Neural crest cell (in vitro differentiated cells): ENCODE results near the gene SRGAP3. TPM values are rescaled to one million over a fixed set of nuclear protein-coding genes. Genes with fewer than 3 reads are reported as not detected.
A peak's percentile ranks its signal among the peaks of the same experiment; 100 is the strongest.

Experiments used
- DNase-seq: peaks from one replicate; pipeline ENCODE4 v3.0.0; 2021; ENCODE audit warnings: low read depth, mixed read lengths, low spot score
- H3K27ac Mint-ChIP-seq: one replicate; pipeline ENCODE4 v1.8.0; 2021; ENCODE audit warnings: mild to moderate bottlenecking, mixed read lengths; ENCODE audit not compliant: unreplicated experiment
- H3K27me3 Mint-ChIP-seq: 2 replicates; pipeline ENCODE4 v1.8.0; 2021; ENCODE audit warnings: low read depth, mild to moderate bottlenecking, mixed read lengths
- H3K36me3 Mint-ChIP-seq: 2 replicates; pipeline ENCODE4 v1.8.0; 2021; ENCODE audit warnings: low read depth, mild to moderate bottlenecking, mixed read lengths
- H3K4me1 Mint-ChIP-seq: 2 replicates; pipeline ENCODE4 v1.8.0; 2021; ENCODE audit warnings: mixed read lengths
- H3K4me3 Mint-ChIP-seq: one replicate; pipeline ENCODE4 v1.8.0; 2021; ENCODE audit warnings: mild to moderate bottlenecking, mixed read lengths
- H3K9me3 Mint-ChIP-seq: 2 replicates; pipeline ENCODE4 v1.8.0; 2021; ENCODE audit warnings: mixed read lengths
- total RNA-seq: library from RNA; stranded (reverse); gene quantifications from 2 replicates; pipeline ENCODE4 v1.2.1, GENCODE V29; 2021
- TF ChIP-seq, protein P1 (sequence below): fragments of 200-600 bp; sonication (generic); conservative IDR thresholded peaks from 2 replicates; pipeline ENCODE4 v1.5.0; 2021; ENCODE audit warnings: antibody characterized with exemption, mild to moderate bottlenecking

Gene SRGAP3
- total RNA-seq, 1 donor from 2014 or later, result 58.4 TPM

DNA sequence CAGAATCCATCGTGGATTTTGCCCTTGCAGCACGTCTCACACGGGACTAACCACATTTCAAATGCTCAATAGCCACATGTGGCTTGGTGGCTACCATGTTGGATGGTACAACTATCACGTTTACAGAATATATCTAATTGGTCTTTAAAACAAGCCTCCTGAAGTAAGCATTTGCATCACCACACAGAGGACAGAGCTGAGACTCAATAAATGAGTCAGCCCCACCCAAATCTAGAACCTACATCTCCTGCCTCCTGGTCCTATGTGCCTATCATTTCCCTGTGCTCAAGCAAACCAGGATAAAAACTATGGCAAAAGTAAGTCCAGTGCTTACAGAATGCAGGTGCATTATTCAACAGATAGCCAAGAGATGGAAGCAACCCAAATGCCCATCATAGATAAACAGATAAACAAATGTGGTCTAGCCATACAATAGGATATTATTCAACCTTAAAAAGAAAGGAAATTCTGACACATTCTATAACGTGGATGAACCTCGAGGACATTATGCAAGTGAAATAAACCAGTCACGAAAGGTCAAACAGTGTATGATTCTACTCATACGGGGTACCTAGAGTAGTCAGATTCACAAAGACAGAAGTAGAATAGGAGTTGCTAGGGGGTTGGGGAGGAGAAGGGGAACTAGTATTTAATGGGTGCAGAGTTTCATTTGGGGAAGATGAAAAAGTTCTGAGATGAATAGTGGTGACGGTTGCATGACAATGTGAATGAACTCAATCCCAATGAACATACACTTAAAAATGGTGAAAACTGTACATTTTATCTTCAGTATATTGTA is 43.9 kb downstream of the SRGAP3 start:
- peaks cover 68% of the 10 kb centered on the region for H3K4me1 Mint-ChIP-seq
- H3K4me3 Mint-ChIP-seq, result peak overlapping the region; percentile 1
- H3K27ac Mint-ChIP-seq, result peak overlapping the region; percentile 73

DNA sequence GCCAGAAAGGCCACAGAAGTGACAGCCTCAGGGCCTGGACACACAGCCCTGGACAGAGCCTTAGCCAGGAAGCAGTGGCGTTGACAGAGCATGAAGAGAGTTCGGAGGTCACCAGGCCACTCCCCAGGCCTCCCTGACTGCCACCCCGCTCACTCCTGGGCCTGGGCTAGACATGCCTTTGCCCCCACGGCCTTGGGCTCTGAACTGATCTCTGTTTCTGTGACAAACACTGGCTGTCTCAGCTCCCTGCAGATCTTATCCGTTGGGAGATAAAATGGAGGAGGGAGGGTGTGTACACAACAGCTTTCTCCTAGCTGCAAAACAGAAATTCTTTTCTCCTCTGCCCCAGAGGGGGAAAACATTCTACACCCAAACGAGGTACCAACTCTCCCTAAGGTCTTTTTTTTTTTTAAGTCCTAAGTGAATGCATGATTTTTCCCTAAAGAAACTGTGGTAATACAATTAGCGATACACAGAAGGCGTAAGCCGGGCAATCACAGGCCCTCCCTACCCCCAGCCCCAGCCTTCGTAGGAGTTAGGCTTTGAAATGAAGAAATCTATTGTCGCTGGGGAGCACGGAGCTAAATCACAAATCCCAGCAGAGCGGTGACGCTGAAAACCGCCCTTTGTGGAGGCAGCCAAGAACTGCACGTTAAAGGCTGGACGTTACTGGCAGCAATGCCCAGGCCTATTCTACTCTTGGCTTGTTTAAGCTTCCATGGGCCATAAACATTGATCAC is 45.0 kb downstream of the SRGAP3 start:
- Mint-ChIP-seq H3K27me3 (no peaks in the 10 kb centered on the region), H3K9me3 (no peaks in the 10 kb centered on the region), H3K36me3 (no peaks in the 10 kb centered on the region), H3K4me3 (peak overlapping the region; percentile 79), H3K27ac (peak overlapping the region; percentile 97), H3K4me1 (peaks cover 80% of the 10 kb centered on the region)
- peak; percentile 55 for DNase-seq
- TF ChIP-seq, protein P1, sequence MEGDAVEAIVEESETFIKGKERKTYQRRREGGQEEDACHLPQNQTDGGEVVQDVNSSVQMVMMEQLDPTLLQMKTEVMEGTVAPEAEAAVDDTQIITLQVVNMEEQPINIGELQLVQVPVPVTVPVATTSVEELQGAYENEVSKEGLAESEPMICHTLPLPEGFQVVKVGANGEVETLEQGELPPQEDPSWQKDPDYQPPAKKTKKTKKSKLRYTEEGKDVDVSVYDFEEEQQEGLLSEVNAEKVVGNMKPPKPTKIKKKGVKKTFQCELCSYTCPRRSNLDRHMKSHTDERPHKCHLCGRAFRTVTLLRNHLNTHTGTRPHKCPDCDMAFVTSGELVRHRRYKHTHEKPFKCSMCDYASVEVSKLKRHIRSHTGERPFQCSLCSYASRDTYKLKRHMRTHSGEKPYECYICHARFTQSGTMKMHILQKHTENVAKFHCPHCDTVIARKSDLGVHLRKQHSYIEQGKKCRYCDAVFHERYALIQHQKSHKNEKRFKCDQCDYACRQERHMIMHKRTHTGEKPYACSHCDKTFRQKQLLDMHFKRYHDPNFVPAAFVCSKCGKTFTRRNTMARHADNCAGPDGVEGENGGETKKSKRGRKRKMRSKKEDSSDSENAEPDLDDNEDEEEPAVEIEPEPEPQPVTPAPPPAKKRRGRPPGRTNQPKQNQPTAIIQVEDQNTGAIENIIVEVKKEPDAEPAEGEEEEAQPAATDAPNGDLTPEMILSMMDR, result no peak

More for the DNA sequence above, 43.9 kb downstream of the SRGAP3 start:
- TF ChIP-seq, protein P1, result no peak
- Mint-ChIP-seq H3K36me3 (no peaks in the 10 kb centered on the region), H3K27me3 (no peaks in the 10 kb centered on the region), H3K9me3 (no peaks in the 10 kb centered on the region)
- DNase-seq, result no peak

DNA sequence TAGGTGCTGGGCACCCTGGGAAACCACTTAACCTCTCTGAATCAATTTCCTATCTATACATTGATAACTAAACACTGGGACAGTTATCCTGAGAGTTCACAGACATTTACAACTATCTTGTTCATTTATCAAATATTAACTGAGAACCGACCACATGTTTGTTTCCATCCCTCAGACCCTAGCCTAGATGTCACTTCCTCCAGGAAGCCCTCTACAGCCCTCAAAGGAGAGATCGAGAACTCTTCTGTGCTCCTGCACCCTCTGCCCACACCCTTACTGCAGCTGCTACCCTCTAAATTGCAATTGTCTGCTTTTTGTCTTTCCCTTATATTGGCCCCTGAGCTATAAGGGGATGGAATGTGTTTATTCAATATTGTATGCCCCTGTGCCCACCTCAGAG is 46.1 kb downstream of the SRGAP3 start:
- Mint-ChIP-seq H3K9me3 (no peaks in the 10 kb centered on the region), H3K27ac (peak overlapping the region; percentile 96), H3K4me1 (peaks cover 91% of the 10 kb centered on the region), H3K4me3 (peak overlapping the region; percentile 79), H3K27me3 (no peaks in the 10 kb centered on the region), H3K36me3 (no peaks in the 10 kb centered on the region)
- DNase-seq, result no peak
- TF ChIP-seq, protein P1, result no peak

DNA sequence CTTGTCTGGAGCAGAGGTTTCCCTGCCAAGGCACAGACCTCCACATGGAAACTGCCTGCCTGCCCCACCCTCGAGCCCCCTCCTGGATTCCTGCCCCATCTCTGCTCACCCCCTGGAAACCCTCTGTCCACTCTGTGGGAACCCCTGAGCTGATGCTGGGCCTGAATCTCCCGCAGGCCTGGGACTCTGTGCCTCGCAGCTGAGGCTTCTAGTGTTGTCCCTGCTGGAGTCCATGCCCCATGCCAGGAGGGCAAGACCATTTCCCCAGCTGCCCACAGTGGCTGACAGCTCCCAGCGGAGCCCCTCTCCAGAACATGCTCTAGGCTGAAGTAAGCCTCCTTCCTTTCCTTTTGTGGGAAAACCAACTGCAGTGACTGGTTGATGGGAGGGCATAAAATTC is 46.9 kb downstream of the SRGAP3 start:
- H3K9me3 Mint-ChIP-seq, result no peaks in the 10 kb centered on the region
- peak overlapping the region; percentile 96 for H3K27ac Mint-ChIP-seq
- TF ChIP-seq, protein P1, result no peak
- no peaks in the 10 kb centered on the region for H3K36me3 Mint-ChIP-seq
- H3K4me1 Mint-ChIP-seq, result peaks cover 98% of the 10 kb centered on the region
- H3K27me3 Mint-ChIP-seq, result no peaks in the 10 kb centered on the region
- DNase-seq, result no peak
- peak overlapping the region; percentile 79 for H3K4me3 Mint-ChIP-seq

DNA sequence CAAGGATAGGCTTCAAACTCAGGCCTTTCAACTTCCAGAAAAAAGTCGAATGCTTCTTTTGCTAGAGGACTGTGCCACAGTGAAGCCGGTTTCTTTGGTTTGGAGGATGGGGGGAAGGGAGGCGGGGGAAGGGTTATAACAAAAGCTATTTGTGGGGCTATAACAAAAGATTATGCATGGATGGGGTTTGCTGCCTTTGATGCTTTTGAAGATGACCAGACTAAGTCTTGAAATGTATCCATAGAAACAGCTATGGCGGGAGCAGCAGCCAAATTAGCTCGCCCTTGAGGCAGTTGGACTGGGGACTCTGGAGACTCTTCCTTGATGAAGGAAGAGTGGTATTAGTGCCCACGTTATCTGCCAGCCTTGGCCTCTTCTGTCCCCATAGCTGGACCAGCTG is 47.5 kb downstream of the SRGAP3 start:
- H3K27me3 Mint-ChIP-seq, result no peaks in the 10 kb centered on the region
- peak overlapping the region; percentile 96 for H3K27ac Mint-ChIP-seq
- TF ChIP-seq, protein P1, result no peak
- DNase-seq, result peak; percentile 35
- H3K9me3 Mint-ChIP-seq, result no peaks in the 10 kb centered on the region
- peaks cover 100% of the 10 kb centered on the region for H3K4me1 Mint-ChIP-seq
- no peaks in the 10 kb centered on the region for H3K36me3 Mint-ChIP-seq
- H3K4me3 Mint-ChIP-seq, result peak overlapping the region; percentile 79
